ENCODE measurements around the gene TMEFF1.

TMEFF1 gene

DNA sequence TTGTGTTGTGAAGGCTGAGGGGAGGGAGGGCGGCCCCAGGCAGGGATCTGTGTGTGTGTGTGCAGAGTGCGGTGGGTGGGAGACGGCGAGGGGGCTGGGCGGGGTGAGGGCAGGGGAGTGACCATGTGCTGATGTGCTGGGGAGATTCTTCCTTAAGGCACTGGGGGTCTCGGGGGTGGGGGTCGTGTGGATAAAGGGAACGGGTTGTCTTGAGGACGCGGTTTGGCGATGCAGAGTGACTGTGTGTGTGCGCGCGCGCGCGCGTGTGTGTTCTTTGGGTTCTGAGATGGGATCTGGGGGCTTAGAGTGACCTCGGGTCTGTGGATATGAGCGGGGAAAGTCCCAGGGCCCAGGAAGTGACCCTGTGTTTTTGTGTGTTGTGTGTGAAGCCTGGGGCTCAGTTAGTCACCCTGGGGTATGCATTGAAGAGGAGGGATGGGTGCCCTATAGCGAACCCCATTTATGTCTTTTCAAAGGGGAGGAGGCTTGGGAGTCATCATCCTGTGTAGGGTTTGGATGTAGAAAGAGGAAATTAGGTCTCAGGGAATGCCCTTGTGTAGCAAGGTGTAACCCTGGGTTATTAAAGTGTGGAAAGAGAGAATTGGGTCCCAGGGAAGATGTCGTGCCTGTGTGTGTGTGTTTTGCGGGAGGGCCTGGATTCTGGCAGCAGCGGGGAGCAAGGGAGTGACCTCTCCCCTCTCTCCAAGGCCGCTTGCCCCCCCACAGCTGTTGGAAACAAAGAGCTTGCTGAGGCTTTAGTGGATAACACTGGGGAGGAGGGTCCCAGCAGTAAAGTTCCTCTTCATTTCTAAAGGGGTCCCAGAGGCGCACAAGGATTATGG lies 1.4 kb downstream of the TMEFF1 start:
- Histone ChIP-seq H3K9me3 (ENCODE audit: low read length) (no peaks in the 10 kb centered on the region), H3K9ac (ENCODE audit: low read length) (no peak overlapping the region), H3K27me3 (ENCODE audit: control insufficient read depth in 1 of 2, insufficient read depth in 2 of 2, low read length in 2 of 2) (peaks cover 0 to 17% of the 10 kb centered on the region in 2 donors), H3K4me1 (ENCODE audit: insufficient read depth, low read length) (peaks cover 3% of the 10 kb centered on the region), H3K4me3 (ENCODE audit: low read depth in 1 of 2, low read length in 2 of 2) (peak overlapping the region in 1 of 2 donors; percentile 77), H3K27ac (ENCODE audit: low read depth, low read length) (no peak overlapping the region), H3K36me3 (ENCODE audit: insufficient read depth, low read length) (no peaks in the 10 kb centered on the region)

DNA sequence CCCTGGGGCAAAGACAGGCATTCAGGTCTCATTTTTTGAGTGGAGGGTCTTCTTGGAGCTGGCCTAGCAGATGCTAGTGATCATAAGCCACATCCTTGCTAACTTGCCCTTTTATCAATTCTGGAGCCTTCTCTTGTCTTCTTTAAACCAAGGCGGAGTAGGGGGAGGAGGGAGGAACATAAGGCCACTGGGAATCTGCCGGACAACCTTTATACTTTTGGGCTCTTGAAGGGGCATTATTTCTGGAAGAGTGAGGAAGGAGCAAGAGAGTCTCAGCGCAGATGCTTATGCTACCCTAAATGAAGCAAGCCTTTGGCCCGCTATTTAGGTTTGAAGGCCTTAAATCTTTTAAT lies 2.0 kb downstream of the TMEFF1 start:
- Histone ChIP-seq H3K27ac (ENCODE audit: low read depth, low read length) (no peak overlapping the region), H3K4me3 (ENCODE audit: low read depth in 1 of 2, low read length in 2 of 2) (no peak overlapping the region), H3K27me3 (ENCODE audit: control insufficient read depth in 1 of 2, insufficient read depth in 2 of 2, low read length in 2 of 2) (peaks cover 0 to 17% of the 10 kb centered on the region in 2 donors), H3K36me3 (ENCODE audit: insufficient read depth, low read length) (no peaks in the 10 kb centered on the region), H3K4me1 (ENCODE audit: insufficient read depth, low read length) (peaks cover 3% of the 10 kb centered on the region), H3K9ac (ENCODE audit: low read length) (no peak overlapping the region), H3K9me3 (ENCODE audit: low read length) (no peaks in the 10 kb centered on the region)

GRCh38 chr9:100477241-100477640 lies 4.3 kb downstream of the TMEFF1 start:
- Histone ChIP-seq H3K27ac (ENCODE audit: low read depth, low read length) (no peak overlapping the region), H3K27me3 (ENCODE audit: control insufficient read depth in 1 of 2, insufficient read depth in 2 of 2, low read length in 2 of 2) (peaks cover 0 to 17% of the 10 kb centered on the region in 2 donors), H3K9ac (ENCODE audit: low read length) (no peak overlapping the region), H3K9me3 (ENCODE audit: low read length) (no peaks in the 10 kb centered on the region), H3K36me3 (ENCODE audit: insufficient read depth, low read length) (no peaks in the 10 kb centered on the region), H3K4me1 (ENCODE audit: insufficient read depth, low read length) (peaks cover 3% of the 10 kb centered on the region), H3K4me3 (ENCODE audit: low read depth in 1 of 2, low read length in 2 of 2) (no peak overlapping the region)

GRCh38 chr9:100478192-100478591 lies 5.2 kb downstream of the TMEFF1 start:
- peaks cover 0 to 17% of the 10 kb centered on the region in 2 donors for H3K27me3 ChIP-seq (ENCODE audit: control insufficient read depth in 1 of 2, insufficient read depth in 2 of 2, low read length in 2 of 2)
- H3K4me1 ChIP-seq (ENCODE audit: insufficient read depth, low read length), result no peaks in the 10 kb centered on the region
- H3K4me3 ChIP-seq (ENCODE audit: low read depth in 1 of 2, low read length in 2 of 2), result no peak overlapping the region
- H3K9me3 ChIP-seq (ENCODE audit: low read length), result no peaks in the 10 kb centered on the region
- no peak overlapping the region for H3K9ac ChIP-seq (ENCODE audit: low read length)
- H3K27ac ChIP-seq (ENCODE audit: low read depth, low read length), result no peak overlapping the region
- no peaks in the 10 kb centered on the region for H3K36me3 ChIP-seq (ENCODE audit: insufficient read depth, low read length)

DNA sequence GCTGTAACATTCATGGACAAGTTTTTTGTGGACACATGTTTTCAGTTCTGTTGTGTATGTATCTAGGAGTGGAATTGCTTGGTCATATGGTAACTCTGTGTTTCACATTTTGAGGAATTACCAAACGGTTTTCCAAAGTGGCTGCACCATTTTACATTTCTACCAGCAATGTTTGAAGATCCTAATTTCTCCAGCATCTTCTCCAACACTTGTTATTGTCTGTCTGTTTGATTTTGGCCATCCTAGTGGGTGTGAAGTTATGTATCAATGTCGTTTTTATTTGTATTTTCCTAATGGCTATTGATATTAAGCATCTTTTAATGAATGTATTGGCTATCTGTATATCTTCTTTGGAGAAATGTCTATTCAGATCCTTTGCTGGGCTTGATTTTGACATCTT lies 6.9 kb downstream of the TMEFF1 start:
- no peaks in the 10 kb centered on the region for H3K36me3 ChIP-seq (ENCODE audit: insufficient read depth, low read length)
- H3K27me3 ChIP-seq (ENCODE audit: control insufficient read depth in 1 of 2, insufficient read depth in 2 of 2, low read length in 2 of 2), result peaks cover 0 to 3% of the 10 kb centered on the region in 2 donors
- H3K9ac ChIP-seq (ENCODE audit: low read length), result no peak overlapping the region
- H3K27ac ChIP-seq (ENCODE audit: low read depth, low read length), result no peak overlapping the region
- no peaks in the 10 kb centered on the region for H3K4me1 ChIP-seq (ENCODE audit: insufficient read depth, low read length)
- no peaks in the 10 kb centered on the region for H3K9me3 ChIP-seq (ENCODE audit: low read length)
- no peak overlapping the region for H3K4me3 ChIP-seq (ENCODE audit: low read depth in 1 of 2, low read length in 2 of 2)

GRCh38 chr9:100485196-100485595 lies 12.2 kb downstream of the TMEFF1 start:
- Histone ChIP-seq H3K4me1 (ENCODE audit: insufficient read depth, low read length) (no peaks in the 10 kb centered on the region), H3K27me3 (ENCODE audit: control insufficient read depth in 1 of 2, insufficient read depth in 2 of 2, low read length in 2 of 2) (no peaks in the 10 kb centered on the region), H3K9me3 (ENCODE audit: low read length) (no peaks in the 10 kb centered on the region), H3K36me3 (ENCODE audit: insufficient read depth, low read length) (no peaks in the 10 kb centered on the region), H3K27ac (ENCODE audit: low read depth, low read length) (no peak overlapping the region), H3K9ac (ENCODE audit: low read length) (no peak overlapping the region), H3K4me3 (ENCODE audit: low read depth in 1 of 2, low read length in 2 of 2) (no peak overlapping the region)

- Histone ChIP-seq H3K4me1 (ENCODE audit: insufficient read depth, low read length) (no peaks in the 10 kb centered on the region), H3K9ac (ENCODE audit: low read length) (no peak overlapping the region), H3K4me3 (ENCODE audit: low read depth in 1 of 2, low read length in 2 of 2) (no peak overlapping the region), H3K27me3 (ENCODE audit: control insufficient read depth in 1 of 2, insufficient read depth in 2 of 2, low read length in 2 of 2) (no peaks in the 10 kb centered on the region), H3K27ac (ENCODE audit: low read depth, low read length) (no peak overlapping the region), H3K9me3 (ENCODE audit: low read length) (no peaks in the 10 kb centered on the region), H3K36me3 (ENCODE audit: insufficient read depth, low read length) (no peaks in the 10 kb centered on the region)
Observed at GRCh38 chr9:100486479-100487176, 13.7 kb downstream of the TMEFF1 start.

DNA sequence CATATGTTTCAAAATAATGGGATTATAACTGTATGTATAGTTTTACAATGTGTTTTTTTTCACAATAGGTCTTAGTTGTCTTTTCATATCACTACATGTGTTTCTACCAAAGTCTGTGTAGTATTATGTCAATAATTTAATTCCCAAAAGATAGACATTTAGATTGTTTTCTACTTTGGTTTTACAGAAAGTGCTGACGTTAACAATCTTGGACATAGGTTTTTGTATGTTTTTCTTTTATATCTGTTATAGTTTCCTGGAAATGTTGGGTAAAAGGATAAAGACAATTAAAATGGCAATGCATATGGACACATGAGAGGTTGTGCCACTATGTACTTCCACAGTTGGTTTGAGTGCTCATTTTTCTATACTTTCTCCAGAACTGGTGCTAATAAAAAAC lies 15.2 kb downstream of the TMEFF1 start:
- H3K27ac ChIP-seq (ENCODE audit: low read depth, low read length), result no peak overlapping the region
- no peaks in the 10 kb centered on the region for H3K9me3 ChIP-seq (ENCODE audit: low read length)
- no peaks in the 10 kb centered on the region for H3K36me3 ChIP-seq (ENCODE audit: insufficient read depth, low read length)
- H3K9ac ChIP-seq (ENCODE audit: low read length), result no peak overlapping the region
- no peaks in the 10 kb centered on the region for H3K27me3 ChIP-seq (ENCODE audit: control insufficient read depth in 1 of 2, insufficient read depth in 2 of 2, low read length in 2 of 2)
- no peaks in the 10 kb centered on the region for H3K4me1 ChIP-seq (ENCODE audit: insufficient read depth, low read length)
- no peak overlapping the region for H3K4me3 ChIP-seq (ENCODE audit: low read depth in 1 of 2, low read length in 2 of 2)

GRCh38 chr9:100489836-100490235 lies 16.9 kb downstream of the TMEFF1 start:
- no peak overlapping the region for H3K4me3 ChIP-seq (ENCODE audit: low read depth in 1 of 2, low read length in 2 of 2)
- H3K9me3 ChIP-seq (ENCODE audit: low read length), result no peaks in the 10 kb centered on the region
- H3K27ac ChIP-seq (ENCODE audit: low read depth, low read length), result no peak overlapping the region
- no peaks in the 10 kb centered on the region for H3K36me3 ChIP-seq (ENCODE audit: insufficient read depth, low read length)
- no peaks in the 10 kb centered on the region for H3K4me1 ChIP-seq (ENCODE audit: insufficient read depth, low read length)
- H3K9ac ChIP-seq (ENCODE audit: low read length), result no peak overlapping the region
- no peaks in the 10 kb centered on the region for H3K27me3 ChIP-seq (ENCODE audit: control insufficient read depth in 1 of 2, insufficient read depth in 2 of 2, low read length in 2 of 2)

DNA sequence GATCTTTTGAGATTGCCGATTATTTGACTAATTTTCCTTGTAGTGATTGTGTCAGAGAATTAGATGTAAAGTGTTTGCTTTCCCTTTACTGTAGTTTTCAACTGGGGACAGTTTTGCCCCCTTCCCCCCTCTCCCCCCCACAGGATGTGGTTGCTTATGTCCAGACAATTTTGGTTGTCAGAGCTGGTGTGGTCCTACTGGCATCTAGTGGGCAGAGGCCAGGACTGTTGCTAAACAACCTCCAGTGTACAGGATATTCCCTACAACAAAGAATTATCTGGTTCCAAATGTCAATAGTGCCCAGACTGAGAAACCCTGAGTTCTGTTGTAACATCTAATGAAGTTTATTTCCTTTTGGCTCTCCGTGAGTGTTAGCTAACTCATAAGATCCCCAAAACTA lies 20.0 kb downstream of the TMEFF1 start:
- Histone ChIP-seq H3K9ac (ENCODE audit: low read length) (no peak overlapping the region), H3K4me3 (ENCODE audit: low read depth in 1 of 2, low read length in 2 of 2) (no peak overlapping the region), H3K27ac (ENCODE audit: low read depth, low read length) (no peak overlapping the region), H3K4me1 (ENCODE audit: insufficient read depth, low read length) (no peaks in the 10 kb centered on the region), H3K27me3 (ENCODE audit: control insufficient read depth in 1 of 2, insufficient read depth in 2 of 2, low read length in 2 of 2) (no peaks in the 10 kb centered on the region), H3K36me3 (ENCODE audit: insufficient read depth, low read length) (no peaks in the 10 kb centered on the region), H3K9me3 (ENCODE audit: low read length) (no peaks in the 10 kb centered on the region)

DNA sequence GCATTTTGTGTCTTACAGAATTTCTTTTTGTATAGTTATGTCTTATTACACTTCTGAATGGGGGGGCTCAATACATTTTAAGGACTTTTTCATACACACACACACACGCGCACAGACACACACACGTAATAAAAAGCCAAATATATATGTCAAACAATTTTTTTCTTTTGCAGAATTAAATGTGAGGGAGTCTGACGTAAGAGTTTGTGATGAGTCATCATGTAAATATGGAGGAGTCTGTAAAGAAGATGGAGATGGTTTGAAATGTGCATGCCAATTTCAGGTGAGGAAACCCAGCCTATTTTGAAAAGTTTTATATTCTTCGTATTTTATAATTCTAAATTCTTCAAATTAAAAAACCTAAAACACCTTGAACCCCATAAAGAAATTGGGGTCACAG lies 25.6 kb downstream of the TMEFF1 start:
- H3K4me1 ChIP-seq (ENCODE audit: insufficient read depth, low read length), result no peaks in the 10 kb centered on the region
- H3K4me3 ChIP-seq (ENCODE audit: low read depth in 1 of 2, low read length in 2 of 2), result no peak overlapping the region
- H3K9ac ChIP-seq (ENCODE audit: low read length), result no peak overlapping the region
- H3K27ac ChIP-seq (ENCODE audit: low read depth, low read length), result no peak overlapping the region
- H3K27me3 ChIP-seq (ENCODE audit: control insufficient read depth in 1 of 2, insufficient read depth in 2 of 2, low read length in 2 of 2), result no peaks in the 10 kb centered on the region
- no peaks in the 10 kb centered on the region for H3K9me3 ChIP-seq (ENCODE audit: low read length)
- no peaks in the 10 kb centered on the region for H3K36me3 ChIP-seq (ENCODE audit: insufficient read depth, low read length)

DNA sequence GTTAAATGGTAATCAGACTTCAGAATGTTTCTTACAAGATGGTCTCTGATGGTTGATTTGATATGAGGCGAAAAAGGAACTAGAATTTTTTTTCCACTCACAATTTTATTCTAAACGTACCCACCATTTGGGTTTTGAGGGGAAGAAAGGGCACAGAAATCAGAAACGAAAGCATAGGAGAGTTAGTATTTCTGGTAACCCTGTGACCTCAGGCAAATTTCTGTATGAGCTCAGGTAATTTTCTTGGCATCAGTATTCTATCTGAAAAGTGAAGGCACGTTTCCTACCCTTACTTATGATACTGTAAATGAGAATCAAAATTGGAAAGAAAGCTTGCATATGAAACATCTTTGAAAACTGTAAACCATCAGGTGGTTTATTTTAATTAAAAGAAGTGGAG lies 26.5 kb downstream of the TMEFF1 start:
- H3K9ac ChIP-seq (ENCODE audit: low read length), result no peak overlapping the region
- no peaks in the 10 kb centered on the region for H3K27me3 ChIP-seq (ENCODE audit: control insufficient read depth in 1 of 2, insufficient read depth in 2 of 2, low read length in 2 of 2)
- no peak overlapping the region for H3K27ac ChIP-seq (ENCODE audit: low read depth, low read length)
- no peaks in the 10 kb centered on the region for H3K4me1 ChIP-seq (ENCODE audit: insufficient read depth, low read length)
- H3K36me3 ChIP-seq (ENCODE audit: insufficient read depth, low read length), result no peaks in the 10 kb centered on the region
- no peak overlapping the region for H3K4me3 ChIP-seq (ENCODE audit: low read depth in 1 of 2, low read length in 2 of 2)
- H3K9me3 ChIP-seq (ENCODE audit: low read length), result no peaks in the 10 kb centered on the region
